Peyer's patch (tissue), 4 donors: ENCODE data around the gene ACER3.

Source experiments
- POLR2A ChIP-seq, 2 donors: fragments of 450-650 bp; IDR thresholded peaks; one replicate each; pipeline ENCODE4 v1.5.1; 2017; ENCODE audit warnings: antibody characterized with exemption in 2 of 2, mild to moderate bottlenecking in 2 of 2, moderate library complexity in 2 of 2
- TF ChIP-seq, protein P1 (sequence below), 6 experiments: fragments of 450-650 bp in 4 of 6; fragments of 200-600 bp in 2 of 6; sonication (generic) in 1 of 6; IDR thresholded peaks; one replicate each; pipeline ENCODE4 v1.5.1; 2017 to 2019; ENCODE audit warnings: antibody characterized with exemption in 6 of 6, mild to moderate bottlenecking in 3 of 6, moderate library complexity in 1 of 6

DNA sequence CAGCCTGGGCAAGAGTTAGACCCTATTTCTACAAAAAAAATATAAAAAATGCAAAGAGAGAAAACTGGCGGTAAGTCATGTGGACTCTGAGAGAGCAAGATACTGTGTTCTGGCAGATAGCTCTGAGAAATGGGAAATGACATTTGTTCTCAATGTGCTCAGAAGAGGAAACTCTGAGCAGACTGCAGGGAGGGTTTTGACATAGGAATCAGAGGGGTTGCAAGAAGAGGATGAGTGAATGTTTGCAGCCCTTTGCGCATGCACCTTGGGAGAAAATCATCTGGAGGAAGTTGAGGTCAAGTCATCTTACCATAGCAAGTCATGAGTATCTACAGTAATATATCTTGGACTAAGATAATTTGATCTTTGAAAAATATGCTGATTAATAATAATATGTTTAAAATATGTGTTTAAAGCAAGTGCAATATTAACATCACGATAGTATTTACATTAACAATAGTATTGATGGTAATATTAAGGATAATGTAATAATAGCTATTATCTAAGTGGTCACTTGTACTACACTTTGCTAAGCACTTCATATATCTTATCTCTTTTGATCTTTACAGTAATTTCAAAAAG, 2.6 kb downstream of the ACER3 start:
- TF ChIP-seq, protein P1, sequence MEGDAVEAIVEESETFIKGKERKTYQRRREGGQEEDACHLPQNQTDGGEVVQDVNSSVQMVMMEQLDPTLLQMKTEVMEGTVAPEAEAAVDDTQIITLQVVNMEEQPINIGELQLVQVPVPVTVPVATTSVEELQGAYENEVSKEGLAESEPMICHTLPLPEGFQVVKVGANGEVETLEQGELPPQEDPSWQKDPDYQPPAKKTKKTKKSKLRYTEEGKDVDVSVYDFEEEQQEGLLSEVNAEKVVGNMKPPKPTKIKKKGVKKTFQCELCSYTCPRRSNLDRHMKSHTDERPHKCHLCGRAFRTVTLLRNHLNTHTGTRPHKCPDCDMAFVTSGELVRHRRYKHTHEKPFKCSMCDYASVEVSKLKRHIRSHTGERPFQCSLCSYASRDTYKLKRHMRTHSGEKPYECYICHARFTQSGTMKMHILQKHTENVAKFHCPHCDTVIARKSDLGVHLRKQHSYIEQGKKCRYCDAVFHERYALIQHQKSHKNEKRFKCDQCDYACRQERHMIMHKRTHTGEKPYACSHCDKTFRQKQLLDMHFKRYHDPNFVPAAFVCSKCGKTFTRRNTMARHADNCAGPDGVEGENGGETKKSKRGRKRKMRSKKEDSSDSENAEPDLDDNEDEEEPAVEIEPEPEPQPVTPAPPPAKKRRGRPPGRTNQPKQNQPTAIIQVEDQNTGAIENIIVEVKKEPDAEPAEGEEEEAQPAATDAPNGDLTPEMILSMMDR (IDR thresholded peaks at IDR 0.05), result no peak
- TF ChIP-seq POLR2A (IDR thresholded peaks at IDR 0.05), result no peak
